ENCODE data around the gene SLC15A2.

Gene SLC15A2

GRCh38 chr3:121885386-121885785, 8.8 kb upstream of the SLC15A2 start:
- H3K9ac ChIP-seq (ENCODE audit: low read length), result no peak overlapping the region
- no peak overlapping the region for H3K4me3 ChIP-seq (ENCODE audit: low read depth in 1 of 2, low read length in 2 of 2)
- no peaks in the 10 kb centered on the region for H3K9me3 ChIP-seq (ENCODE audit: low read length)
- H3K36me3 ChIP-seq (ENCODE audit: insufficient read depth, low read length), result no peaks in the 10 kb centered on the region
- H3K4me1 ChIP-seq (ENCODE audit: insufficient read depth, low read length), result no peaks in the 10 kb centered on the region
- H3K27me3 ChIP-seq (ENCODE audit: control insufficient read depth in 1 of 2, insufficient read depth in 2 of 2, low read length in 2 of 2), result no peaks in the 10 kb centered on the region
- H3K27ac ChIP-seq (ENCODE audit: low read depth, low read length), result no peak overlapping the region

- H3K27me3 ChIP-seq (ENCODE audit: control insufficient read depth in 1 of 2, insufficient read depth in 2 of 2, low read length in 2 of 2), result no peaks in the 10 kb centered on the region
- H3K36me3 ChIP-seq (ENCODE audit: insufficient read depth, low read length), result no peaks in the 10 kb centered on the region
- H3K4me1 ChIP-seq (ENCODE audit: insufficient read depth, low read length), result peaks cover 4% of the 10 kb centered on the region
- H3K4me3 ChIP-seq (ENCODE audit: low read depth in 1 of 2, low read length in 2 of 2), result no peak overlapping the region
- no peak overlapping the region for H3K9ac ChIP-seq (ENCODE audit: low read length)
- H3K9me3 ChIP-seq (ENCODE audit: low read length), result no peaks in the 10 kb centered on the region
- H3K27ac ChIP-seq (ENCODE audit: low read depth, low read length), result no peak overlapping the region
Measured at GRCh38 chr3:121895121-121895520, 920 bp downstream of the SLC15A2 start.

GRCh38 chr3:121895736-121896135, 1.5 kb downstream of the SLC15A2 start:
- Histone ChIP-seq H3K36me3 (ENCODE audit: insufficient read depth, low read length) (no peaks in the 10 kb centered on the region), H3K27ac (ENCODE audit: low read depth, low read length) (no peak overlapping the region), H3K9ac (ENCODE audit: low read length) (no peak overlapping the region), H3K4me3 (ENCODE audit: low read depth in 1 of 2, low read length in 2 of 2) (no peak overlapping the region), H3K4me1 (ENCODE audit: insufficient read depth, low read length) (peaks cover 4% of the 10 kb centered on the region), H3K27me3 (ENCODE audit: control insufficient read depth in 1 of 2, insufficient read depth in 2 of 2, low read length in 2 of 2) (no peaks in the 10 kb centered on the region), H3K9me3 (ENCODE audit: low read length) (no peaks in the 10 kb centered on the region)

GRCh38 chr3:121896823-121897222, 2.6 kb downstream of the SLC15A2 start:
- Histone ChIP-seq H3K4me3 (ENCODE audit: low read depth in 1 of 2, low read length in 2 of 2) (no peak overlapping the region), H3K4me1 (ENCODE audit: insufficient read depth, low read length) (peaks cover 4% of the 10 kb centered on the region), H3K27me3 (ENCODE audit: control insufficient read depth in 1 of 2, insufficient read depth in 2 of 2, low read length in 2 of 2) (no peaks in the 10 kb centered on the region), H3K9me3 (ENCODE audit: low read length) (no peaks in the 10 kb centered on the region), H3K27ac (ENCODE audit: low read depth, low read length) (no peak overlapping the region), H3K36me3 (ENCODE audit: insufficient read depth, low read length) (no peaks in the 10 kb centered on the region), H3K9ac (ENCODE audit: low read length) (no peak overlapping the region)

- Histone ChIP-seq H3K9ac (ENCODE audit: low read length) (no peak overlapping the region), H3K36me3 (ENCODE audit: insufficient read depth, low read length) (no peaks in the 10 kb centered on the region), H3K27me3 (ENCODE audit: control insufficient read depth in 1 of 2, insufficient read depth in 2 of 2, low read length in 2 of 2) (no peaks in the 10 kb centered on the region), H3K27ac (ENCODE audit: low read depth, low read length) (no peak overlapping the region), H3K4me3 (ENCODE audit: low read depth in 1 of 2, low read length in 2 of 2) (no peak overlapping the region), H3K4me1 (ENCODE audit: insufficient read depth, low read length) (peaks cover 4% of the 10 kb centered on the region), H3K9me3 (ENCODE audit: low read length) (no peaks in the 10 kb centered on the region)
Measured at GRCh38 chr3:121897296-121897695, 3.1 kb downstream of the SLC15A2 start.

GRCh38 chr3:121913305-121913990, 19.2 kb downstream of the SLC15A2 start:
- Histone ChIP-seq H3K27me3 (ENCODE audit: control insufficient read depth in 1 of 2, insufficient read depth in 2 of 2, low read length in 2 of 2) (no peaks in the 10 kb centered on the region), H3K36me3 (ENCODE audit: insufficient read depth, low read length) (no peaks in the 10 kb centered on the region), H3K9me3 (ENCODE audit: low read length) (no peaks in the 10 kb centered on the region), H3K9ac (ENCODE audit: low read length) (no peak overlapping the region), H3K4me1 (ENCODE audit: insufficient read depth, low read length) (no peaks in the 10 kb centered on the region), H3K4me3 (ENCODE audit: low read depth in 1 of 2, low read length in 2 of 2) (no peak overlapping the region), H3K27ac (ENCODE audit: low read depth, low read length) (no peak overlapping the region)

- no peak overlapping the region for H3K9ac ChIP-seq (ENCODE audit: low read length)
- H3K27ac ChIP-seq (ENCODE audit: low read depth, low read length), result no peak overlapping the region
- no peaks in the 10 kb centered on the region for H3K27me3 ChIP-seq (ENCODE audit: control insufficient read depth in 1 of 2, insufficient read depth in 2 of 2, low read length in 2 of 2)
- H3K4me3 ChIP-seq (ENCODE audit: low read depth in 1 of 2, low read length in 2 of 2), result no peak overlapping the region
- no peaks in the 10 kb centered on the region for H3K9me3 ChIP-seq (ENCODE audit: low read length)
- no peaks in the 10 kb centered on the region for H3K36me3 ChIP-seq (ENCODE audit: insufficient read depth, low read length)
- no peaks in the 10 kb centered on the region for H3K4me1 ChIP-seq (ENCODE audit: insufficient read depth, low read length)
Measured at GRCh38 chr3:121914081-121914998, 20.1 kb downstream of the SLC15A2 start.

- no peak overlapping the region for H3K9ac ChIP-seq (ENCODE audit: low read length)
- no peak overlapping the region for H3K27ac ChIP-seq (ENCODE audit: low read depth, low read length)
- no peaks in the 10 kb centered on the region for H3K9me3 ChIP-seq (ENCODE audit: low read length)
- no peaks in the 10 kb centered on the region for H3K27me3 ChIP-seq (ENCODE audit: control insufficient read depth in 1 of 2, insufficient read depth in 2 of 2, low read length in 2 of 2)
- no peaks in the 10 kb centered on the region for H3K4me1 ChIP-seq (ENCODE audit: insufficient read depth, low read length)
- H3K4me3 ChIP-seq (ENCODE audit: low read depth in 1 of 2, low read length in 2 of 2), result no peak overlapping the region
- H3K36me3 ChIP-seq (ENCODE audit: insufficient read depth, low read length), result no peaks in the 10 kb centered on the region
Measured at GRCh38 chr3:121916189-121916588, 22.0 kb downstream of the SLC15A2 start.

GRCh38 chr3:121918779-121919483, 24.7 kb downstream of the SLC15A2 start:
- Histone ChIP-seq H3K27ac (ENCODE audit: low read depth, low read length) (no peak overlapping the region), H3K4me1 (ENCODE audit: insufficient read depth, low read length) (no peaks in the 10 kb centered on the region), H3K9me3 (ENCODE audit: low read length) (no peaks in the 10 kb centered on the region), H3K27me3 (ENCODE audit: control insufficient read depth in 1 of 2, insufficient read depth in 2 of 2, low read length in 2 of 2) (no peaks in the 10 kb centered on the region), H3K9ac (ENCODE audit: low read length) (no peak overlapping the region), H3K4me3 (ENCODE audit: low read depth in 1 of 2, low read length in 2 of 2) (no peak overlapping the region), H3K36me3 (ENCODE audit: insufficient read depth, low read length) (no peaks in the 10 kb centered on the region)

GRCh38 chr3:121924734-121925133, 30.5 kb downstream of the SLC15A2 start:
- no peaks in the 10 kb centered on the region for H3K36me3 ChIP-seq (ENCODE audit: insufficient read depth, low read length)

GRCh38 chr3:121926380-121926779, 32.2 kb downstream of the SLC15A2 start:
- Histone ChIP-seq H3K4me3 (ENCODE audit: low read depth in 1 of 2, low read length in 2 of 2) (no peak overlapping the region), H3K27me3 (ENCODE audit: control insufficient read depth in 1 of 2, insufficient read depth in 2 of 2, low read length in 2 of 2) (no peaks in the 10 kb centered on the region), H3K9me3 (ENCODE audit: low read length) (no peaks in the 10 kb centered on the region), H3K36me3 (ENCODE audit: insufficient read depth, low read length) (no peaks in the 10 kb centered on the region), H3K9ac (ENCODE audit: low read length) (no peak overlapping the region), H3K27ac (ENCODE audit: low read depth, low read length) (no peak overlapping the region), H3K4me1 (ENCODE audit: insufficient read depth, low read length) (no peaks in the 10 kb centered on the region)

More at GRCh38 chr3:121924734-121925133, 30.5 kb downstream of the SLC15A2 start:
- Histone ChIP-seq H3K4me1 (ENCODE audit: insufficient read depth, low read length) (no peaks in the 10 kb centered on the region), H3K27me3 (ENCODE audit: control insufficient read depth in 1 of 2, insufficient read depth in 2 of 2, low read length in 2 of 2) (no peaks in the 10 kb centered on the region), H3K9ac (ENCODE audit: low read length) (no peak overlapping the region), H3K9me3 (ENCODE audit: low read length) (no peaks in the 10 kb centered on the region), H3K27ac (ENCODE audit: low read depth, low read length) (no peak overlapping the region), H3K4me3 (ENCODE audit: low read depth in 1 of 2, low read length in 2 of 2) (no peak overlapping the region)

All from muscle layer of colon (tissue), 2 donors.